ENCODE data around the gene NTSR1.

Gene NTSR1

DNA sequence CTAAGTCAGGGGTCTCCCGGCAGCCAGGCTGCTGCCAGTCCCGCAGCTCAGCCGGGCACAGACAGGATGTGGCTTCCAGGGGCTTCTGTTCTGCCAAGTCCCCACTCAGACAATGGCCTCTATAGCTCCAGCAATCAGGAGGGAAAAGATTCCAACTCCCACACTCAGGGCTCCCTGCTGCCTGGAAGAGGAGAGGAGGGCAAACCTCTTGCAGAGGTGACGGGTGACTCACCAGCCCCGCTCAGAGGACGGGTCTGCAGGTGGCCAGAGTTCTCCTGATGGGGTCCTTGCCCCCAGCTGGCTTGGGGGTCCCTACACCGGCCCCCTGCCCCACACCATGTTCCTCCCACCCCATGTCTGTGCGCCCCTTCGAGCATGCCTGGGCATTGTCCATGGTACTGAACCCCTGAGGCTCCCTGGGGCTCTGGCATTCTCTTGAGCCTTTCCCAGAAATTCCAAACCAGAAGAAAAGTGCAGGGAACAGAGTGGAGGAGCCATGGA, 32.6 kb downstream of the NTSR1 start:
- DNase-seq (ENCODE audit: low spot score), result no peak

- no peak for DNase-seq (ENCODE audit: low spot score)
These were observed 33.3 kb downstream of the NTSR1 start for GRCh38 chr20:62741701-62742491.

GRCh38 chr20:62742550-62742949, 33.9 kb downstream of the NTSR1 start:
- no peak for DNase-seq (ENCODE audit: low spot score)

DNA sequence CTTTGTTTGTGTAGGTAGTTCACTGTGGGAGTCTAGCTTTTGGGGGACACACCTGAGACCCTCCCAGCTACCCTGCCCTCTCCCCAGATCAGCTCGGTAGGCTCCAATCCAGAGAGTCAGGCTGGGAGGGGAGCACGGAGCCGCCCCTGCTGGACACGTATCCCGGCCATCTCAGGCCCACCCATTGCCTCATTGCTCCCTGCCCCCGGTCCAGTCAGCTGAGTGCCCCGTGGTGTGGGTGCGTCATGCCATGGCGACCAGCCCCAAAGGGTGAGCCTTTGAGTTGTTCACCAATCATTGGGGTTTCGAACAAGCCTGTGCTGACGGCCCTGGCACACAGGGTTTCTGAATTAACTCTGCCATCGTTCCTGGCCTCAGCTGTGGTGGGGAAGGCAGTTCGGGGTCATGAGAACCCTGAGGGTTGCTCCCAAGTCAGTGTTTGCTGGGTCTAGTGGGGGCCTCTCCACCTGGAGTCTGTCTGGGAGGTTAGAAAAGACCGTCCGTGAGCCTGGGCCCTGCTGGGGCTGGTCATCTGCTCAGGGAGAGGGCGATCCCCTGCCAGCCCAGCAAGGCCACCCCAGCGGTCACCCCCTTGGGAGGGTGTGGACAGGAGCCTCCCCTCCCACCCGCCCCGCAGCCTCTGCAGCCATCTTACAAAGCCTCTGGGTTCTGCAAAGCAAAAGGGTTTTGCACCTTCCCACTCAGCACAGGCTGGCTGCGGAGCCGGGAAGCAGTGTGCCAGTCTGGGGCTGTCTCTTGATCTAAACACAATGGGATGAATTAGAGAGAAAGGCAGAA, 34.5 kb downstream of the NTSR1 start:
- DNase-seq (ENCODE audit: low spot score), result no peak

DNA sequence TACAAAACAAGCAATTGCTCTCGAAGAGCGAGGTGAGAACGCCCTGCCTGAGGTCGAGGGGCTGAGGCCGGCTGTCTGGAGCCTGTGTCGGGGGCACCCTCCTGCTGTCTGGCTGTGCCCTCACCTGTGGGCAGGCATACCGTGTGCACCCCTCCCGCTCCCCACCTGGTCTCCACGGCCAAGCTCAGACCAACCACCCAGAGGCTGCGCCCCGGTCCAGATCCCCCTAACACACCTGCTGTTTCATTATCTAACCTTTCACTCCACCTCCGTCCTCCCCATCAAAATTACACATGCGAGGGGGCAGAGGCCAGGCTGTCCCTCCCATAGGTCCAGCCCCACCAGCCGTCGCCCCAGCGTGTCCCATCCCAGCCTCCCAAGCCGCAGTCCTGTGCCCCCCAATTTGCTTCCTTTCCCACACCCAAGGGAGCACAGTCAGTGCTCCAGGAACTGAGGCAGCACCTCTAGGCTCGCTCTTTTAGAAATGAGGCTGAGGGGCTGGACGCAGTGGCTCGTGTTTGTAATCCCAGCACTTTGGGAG, 35.2 kb downstream of the NTSR1 start:
- no peak for DNase-seq (ENCODE audit: low spot score)

DNA sequence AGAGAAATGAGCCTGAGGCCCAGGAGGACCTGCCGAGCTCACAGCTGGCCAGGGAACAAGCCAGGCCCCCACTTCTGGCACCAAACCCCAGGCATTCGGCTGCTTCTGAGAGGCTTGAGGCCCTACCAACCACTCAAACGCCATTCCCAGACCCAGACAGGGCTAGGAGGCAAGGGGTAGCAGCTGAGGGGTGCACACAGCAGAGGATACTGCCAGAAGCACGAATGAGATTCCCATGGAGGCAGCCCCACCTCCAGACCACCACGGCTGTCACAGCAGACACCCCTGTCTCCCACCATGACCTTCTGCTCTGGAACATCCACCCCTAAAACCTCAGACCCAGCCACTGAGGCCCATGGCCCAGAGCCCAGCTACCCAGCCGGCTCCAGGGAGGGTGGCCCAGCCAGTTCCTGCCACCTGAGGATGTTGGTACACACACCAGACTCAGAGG, 36.1 kb downstream of the NTSR1 start:
- no peak for DNase-seq (ENCODE audit: low spot score)

DNA sequence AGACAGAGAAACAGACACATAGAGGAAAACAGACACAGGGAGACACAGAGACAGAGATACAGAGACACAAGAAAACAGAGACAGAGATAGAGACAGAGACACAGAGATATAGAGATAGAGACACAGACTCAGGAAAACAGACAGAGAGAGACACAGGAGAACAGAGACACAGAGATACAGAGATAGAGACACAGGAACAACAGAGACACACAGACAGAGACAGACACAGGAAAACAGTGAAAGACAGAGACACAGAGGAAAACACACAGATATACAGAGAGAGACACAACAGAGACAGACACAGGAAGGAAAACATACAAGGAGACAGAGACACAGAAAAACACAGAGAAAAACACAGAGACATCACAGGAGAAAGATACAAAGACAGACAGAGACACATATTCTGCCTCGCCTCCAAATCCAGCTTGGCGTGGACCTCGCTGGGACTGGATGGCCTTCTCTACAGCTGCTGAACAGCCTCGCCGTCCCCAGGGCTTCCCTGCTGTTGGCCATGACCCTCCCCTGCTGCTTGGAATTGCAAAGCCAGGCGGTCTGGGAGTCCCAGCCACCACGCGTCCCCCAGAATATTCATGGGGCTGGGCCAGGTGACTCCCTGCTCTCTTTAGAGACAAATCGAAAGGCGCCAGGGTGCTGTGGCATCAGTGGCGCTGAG, 36.8 kb downstream of the NTSR1 start:
- DNase-seq (ENCODE audit: low spot score), result no peak

DNA sequence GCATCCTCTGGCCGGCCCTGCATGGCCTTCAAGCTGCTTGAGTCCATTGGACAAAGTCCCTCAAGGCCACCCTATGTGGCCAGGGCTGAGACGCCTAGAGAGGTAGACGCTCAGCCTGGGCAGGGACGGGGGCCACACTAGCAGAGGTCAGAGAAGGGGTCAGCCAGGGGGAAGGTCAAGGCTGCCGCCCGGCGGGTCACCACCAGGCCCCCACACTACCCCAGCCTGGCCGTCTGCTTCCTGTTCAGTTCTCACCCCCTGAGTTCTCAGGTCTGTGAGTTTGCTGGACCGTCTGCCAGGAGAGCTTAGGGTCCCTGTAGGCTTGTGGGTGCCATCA, 37.3 kb downstream of the NTSR1 start:
- DNase-seq (ENCODE audit: low spot score), result no peak

DNA sequence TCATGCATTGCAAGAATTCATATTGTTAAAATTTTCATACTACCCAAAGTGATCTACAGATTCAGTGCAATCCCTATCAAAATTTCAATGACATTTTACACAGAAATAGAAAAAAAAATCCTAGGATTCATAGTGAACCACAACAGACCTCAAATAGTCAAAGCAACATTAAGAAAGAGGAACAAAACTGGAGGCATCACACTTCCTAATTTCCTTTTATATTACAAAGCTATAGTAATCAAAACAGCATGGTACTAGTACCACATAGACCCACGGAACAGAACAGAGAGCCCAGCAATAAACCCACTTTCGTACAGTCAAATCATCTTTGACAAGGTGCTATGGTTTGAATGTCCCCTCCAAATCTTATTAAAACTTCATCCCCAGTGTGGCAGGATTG, 39.7 kb downstream of the NTSR1 start:
- no peak for DNase-seq (ENCODE audit: low spot score)

DNA sequence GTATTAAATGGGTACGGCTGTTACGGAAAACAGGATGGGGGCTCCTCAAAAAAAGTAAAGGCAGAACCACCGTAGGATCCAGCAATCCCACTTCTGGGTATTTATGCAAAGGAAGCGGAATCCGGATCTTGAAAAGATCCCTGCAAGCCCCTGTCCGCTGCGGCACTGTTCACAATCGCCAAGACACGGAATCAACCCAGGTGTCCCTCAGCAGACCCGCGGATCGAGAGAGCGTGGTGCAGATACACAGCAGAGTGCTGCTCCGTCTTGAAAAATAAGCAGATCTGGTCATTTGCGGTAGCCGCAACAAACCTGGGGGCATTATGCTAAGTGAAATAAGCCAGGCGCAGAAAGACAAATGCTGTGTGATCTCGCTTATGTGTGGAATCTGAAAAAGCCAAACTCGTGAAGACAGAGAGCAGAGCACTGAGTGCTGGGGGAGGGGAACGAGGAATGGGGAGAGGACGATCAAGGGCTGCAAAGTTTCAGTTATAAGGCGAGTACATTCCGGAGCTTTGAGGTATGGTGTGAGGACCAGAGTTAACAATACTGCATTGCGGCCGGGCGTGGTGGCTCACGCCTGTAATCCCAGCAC, 41.3 kb downstream of the NTSR1 start:
- DNase-seq (ENCODE audit: low spot score), result no peak

DNA sequence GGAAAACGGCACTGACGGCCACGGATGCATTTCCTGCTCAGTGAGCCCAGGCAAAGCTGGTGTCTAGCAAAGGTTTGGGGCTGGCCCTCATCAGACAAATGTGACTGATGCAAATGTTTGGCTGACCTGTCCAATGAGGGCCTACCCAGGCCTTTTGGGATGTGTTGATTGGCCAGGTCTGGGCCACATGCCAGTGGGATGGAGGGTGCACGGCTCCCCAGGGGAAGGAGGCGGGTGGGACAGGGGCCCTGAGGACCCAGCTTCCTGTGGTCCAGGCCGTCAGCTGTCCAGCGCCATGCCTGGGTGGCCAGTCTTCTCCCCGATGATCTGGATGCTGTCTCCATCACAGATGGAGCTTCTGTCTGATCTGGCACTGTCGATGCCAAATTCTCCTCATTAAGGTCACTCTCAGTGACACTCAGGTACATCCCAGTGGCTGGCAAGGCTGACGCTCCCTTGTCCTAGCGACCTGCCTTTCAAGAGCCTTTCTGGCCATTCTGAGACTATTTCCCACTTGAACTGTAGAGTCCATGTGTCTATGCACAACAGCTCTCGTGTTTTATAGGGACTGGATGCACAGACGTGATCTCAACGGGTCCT, 43.0 kb downstream of the NTSR1 start:
- DNase-seq (ENCODE audit: low spot score), result no peak

DNA sequence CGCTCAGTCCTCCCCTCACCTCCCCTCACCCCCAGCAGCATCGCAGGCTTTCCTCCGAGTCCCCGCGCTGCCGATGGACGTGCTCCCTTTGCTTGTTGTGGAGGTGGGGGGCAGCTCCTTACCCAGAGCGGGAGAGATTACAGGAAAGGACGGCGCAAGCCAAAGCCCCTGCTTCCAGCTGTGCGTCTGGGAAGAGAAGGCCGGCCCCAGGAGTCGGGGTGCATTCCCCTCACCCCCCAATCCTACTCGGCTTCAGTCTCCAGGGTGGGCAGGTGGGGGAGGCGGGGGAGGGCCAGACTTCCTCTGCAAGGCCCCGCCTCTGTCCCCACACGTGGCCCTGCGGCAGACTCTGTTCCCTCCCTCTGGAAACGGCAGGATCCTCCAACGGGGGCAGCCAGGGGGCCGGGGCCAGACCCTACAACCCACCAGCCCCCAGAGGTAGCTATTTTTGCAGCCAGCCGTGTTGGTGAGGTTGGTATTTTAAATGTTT, 43.6 kb downstream of the NTSR1 start:
- DNase-seq (ENCODE audit: low spot score), result no peak

GRCh38 chr20:62752671-62753501, 44.2 kb downstream of the NTSR1 start:
- DNase-seq (ENCODE audit: low spot score), result no peak

DNA sequence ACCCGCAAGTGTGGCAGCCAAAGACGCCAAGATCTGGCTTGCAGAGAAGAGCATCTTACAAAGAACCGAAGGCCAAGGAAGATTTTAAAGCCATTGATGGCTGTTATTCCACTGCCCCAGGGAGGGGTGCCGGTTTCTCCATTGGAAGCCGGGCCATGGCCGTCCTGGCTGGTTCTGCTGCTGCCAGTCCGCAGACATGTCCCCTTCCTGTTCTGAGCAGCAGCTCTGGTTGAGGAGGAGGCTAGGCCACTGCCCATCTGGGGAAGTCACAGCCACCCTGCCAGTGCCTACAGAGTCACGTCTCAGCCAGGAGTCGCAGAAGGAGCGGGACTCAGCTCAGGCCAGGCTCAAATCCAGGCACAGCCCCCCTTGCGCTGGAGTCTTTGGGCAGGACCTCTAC, 45.0 kb downstream of the NTSR1 start:
- no peak for DNase-seq (ENCODE audit: low spot score)

DNA sequence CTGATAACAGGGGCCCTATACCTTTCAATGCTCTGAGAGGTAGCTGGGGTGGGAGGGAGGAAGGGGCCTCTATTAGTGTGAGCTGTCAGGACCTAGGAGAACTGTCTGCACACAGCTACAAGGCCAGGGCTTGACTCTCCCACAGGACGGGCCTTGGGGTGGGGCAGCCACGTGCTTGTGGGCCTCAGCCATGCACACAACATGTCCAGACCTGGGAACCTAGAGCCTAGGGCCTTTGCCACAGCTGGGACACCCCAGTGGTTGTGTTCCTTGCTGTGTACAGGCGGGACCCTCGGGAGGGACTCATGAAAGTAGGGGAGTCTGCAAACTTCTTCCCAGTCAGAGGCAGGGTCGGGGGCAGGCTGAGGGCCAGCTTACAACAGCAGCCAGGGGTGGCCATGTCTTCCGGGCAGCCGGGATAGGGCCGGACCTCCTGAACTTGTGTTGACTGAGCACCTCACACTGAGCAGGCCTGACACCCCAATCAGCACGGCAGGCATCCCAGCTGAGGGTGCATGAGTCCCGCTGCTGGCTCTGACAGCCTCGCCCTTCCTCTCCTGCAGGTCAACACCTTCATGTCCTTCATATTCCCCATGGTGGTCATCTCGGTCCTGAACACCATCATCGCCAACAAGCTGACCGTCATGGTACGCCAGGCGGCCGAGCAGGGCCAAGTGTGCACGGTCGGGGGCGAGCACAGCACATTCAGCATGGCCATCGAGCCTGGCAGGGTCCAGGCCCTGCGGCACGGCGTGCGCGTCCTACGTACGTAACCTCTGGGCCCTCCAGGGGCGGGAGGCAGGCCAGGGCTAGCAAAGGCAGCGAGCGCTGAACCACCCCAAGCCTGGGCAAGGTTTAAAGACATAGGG, 45.7 kb downstream of the NTSR1 start:
- DNase-seq (ENCODE audit: low spot score), result peak; percentile 21

DNA sequence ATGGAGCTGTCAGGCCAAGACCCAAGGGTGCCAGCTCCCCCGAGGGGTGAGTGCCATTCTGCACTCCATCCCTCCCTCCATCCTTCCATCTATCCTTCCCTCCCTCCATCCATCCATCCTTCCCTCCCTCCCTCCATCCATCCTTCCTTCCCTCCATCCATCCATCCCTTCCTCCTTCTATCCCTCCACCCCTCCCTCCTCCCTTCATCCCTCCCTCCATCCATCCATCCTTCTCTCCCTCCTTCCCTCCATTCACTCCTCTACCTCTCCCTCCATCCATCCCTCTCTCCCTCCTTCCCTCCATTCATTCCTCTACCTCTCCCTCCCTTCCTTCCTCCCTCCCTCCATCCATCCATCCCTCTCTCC, 46.3 kb downstream of the NTSR1 start:
- no peak for DNase-seq (ENCODE audit: low spot score)

GRCh38 chr20:62755817-62756724, 47.4 kb downstream of the NTSR1 start:
- peak; percentile 44 for DNase-seq (ENCODE audit: low spot score)

- DNase-seq (ENCODE audit: low spot score), result no peak
These were observed 49.7 kb downstream of the NTSR1 start for GRCh38 chr20:62758226-62758912.

All from NAMALWA (cell line).